ENCODE measurements around the gene RAB31. TPM values are rescaled to one million over a fixed set of nuclear protein-coding genes. Genes with fewer than 3 reads are reported as not detected.

Gene RAB31
- total and polyA plus RNA-seq, 2 experiments from 2014 or later: 26.0 to 81.8 TPM

GRCh38 chr18:9742524-9743131, 34.5 kb downstream of the RAB31 start:
- Histone ChIP-seq H3K9me2 (replicated peaks; ENCODE audit: insufficient read depth) (no peaks in the 10 kb centered on the region), H3K27me3 (no peaks in the 10 kb centered on the region), H3K9me3 (ENCODE audit: low read depth) (no peaks in the 10 kb centered on the region), H3K79me2 (peaks cover 2% of the 10 kb centered on the region), H3K4me3 (no peak overlapping the region), H3K4me2 (peak overlapping the region; percentile 61), H3K4me1 (ENCODE audit: insufficient read depth) (peaks cover 22% of the 10 kb centered on the region), H4K20me1 (ENCODE audit: insufficient read depth, poor library complexity, severe bottlenecking) (no peaks in the 10 kb centered on the region), H3K36me3 (replicated peaks; ENCODE audit: insufficient read depth, low read depth) (no peaks in the 10 kb centered on the region), H2AFZ (no peak overlapping the region), H3K27ac (peak overlapping the region; percentile 62)
- no peak for DNase-seq (ENCODE audit: low spot score)
- TF ChIP-seq CTCF (IDR thresholded peaks at IDR 0.05; ENCODE audit: poor library complexity): no peak
- no peak for TF ChIP-seq EZH2 (IDR thresholded peaks at IDR 0.05; ENCODE audit: borderline replicate concordance)
- TF ChIP-seq EZH2phosphoT487 (IDR thresholded peaks at IDR 0.05; ENCODE audit: low read depth, severe bottlenecking, unreplicated experiment): no peak
- 49% methylated on average over 8 of the region's 8 CpGs for WGBS (ENCODE audit: low lambda C conversion rate, missing lambda C conversion rate)

DNA sequence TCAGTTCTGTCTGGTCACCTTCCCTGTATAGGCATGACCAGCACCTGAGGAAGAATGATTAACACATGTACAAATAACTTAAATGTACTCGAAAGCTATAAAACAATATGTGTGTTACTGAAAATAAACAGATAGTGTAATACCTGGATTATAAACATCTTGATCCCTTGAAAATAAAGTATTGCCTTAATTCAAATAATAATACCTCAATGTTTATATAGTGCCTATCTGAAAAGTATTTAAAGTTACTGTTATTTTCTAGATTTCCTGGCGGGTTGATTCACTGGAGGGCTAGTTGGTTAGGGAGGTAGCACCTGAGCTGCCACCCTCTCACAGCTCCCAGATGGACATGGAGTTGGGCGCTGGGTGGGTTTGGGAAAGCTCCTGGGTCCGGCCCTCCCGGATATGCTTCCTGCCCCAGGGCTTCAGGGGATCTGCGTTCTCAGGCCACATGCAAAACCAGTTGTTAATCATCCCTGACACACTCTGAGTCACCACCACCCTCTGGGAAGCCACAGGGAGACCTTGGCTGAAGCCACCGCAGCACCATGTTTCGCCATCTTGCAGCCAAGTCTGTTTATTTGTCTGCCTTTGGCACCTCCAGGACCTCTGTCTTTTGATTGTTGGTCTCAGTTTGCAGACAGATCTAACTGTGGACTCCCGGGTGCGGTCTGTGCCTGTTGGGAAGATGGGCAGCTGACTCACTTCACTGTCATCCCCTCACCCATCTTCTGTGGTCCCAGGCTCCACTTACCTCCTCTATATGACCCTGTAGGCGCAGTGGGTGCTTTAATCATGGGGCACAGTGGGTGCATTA, 35.3 kb downstream of the RAB31 start:
- no peaks in the 10 kb centered on the region for H4K20me1 ChIP-seq (ENCODE audit: insufficient read depth, poor library complexity, severe bottlenecking)
- no peaks in the 10 kb centered on the region for H3K9me2 ChIP-seq (replicated peaks; ENCODE audit: insufficient read depth)
- TF ChIP-seq EZH2phosphoT487 (IDR thresholded peaks at IDR 0.05; ENCODE audit: low read depth, severe bottlenecking, unreplicated experiment) (no peak), EZH2 (IDR thresholded peaks at IDR 0.05; ENCODE audit: borderline replicate concordance) (no peak), CTCF (IDR thresholded peaks at IDR 0.05; ENCODE audit: poor library complexity) (no peak)
- 67% methylated on average over 11 of the region's 11 CpGs for WGBS (ENCODE audit: low lambda C conversion rate, missing lambda C conversion rate)
- H3K36me3 ChIP-seq (replicated peaks; ENCODE audit: insufficient read depth, low read depth): no peaks in the 10 kb centered on the region
- H3K4me2 ChIP-seq: peak overlapping the region; percentile 61
- H2AFZ ChIP-seq: no peak overlapping the region
- no peaks in the 10 kb centered on the region for H3K27me3 ChIP-seq
- peak; percentile 49 for DNase-seq (ENCODE audit: low spot score)
- no peak overlapping the region for H3K4me3 ChIP-seq
- peaks cover 16% of the 10 kb centered on the region for H3K4me1 ChIP-seq (ENCODE audit: insufficient read depth)
- no peaks in the 10 kb centered on the region for H3K9me3 ChIP-seq (ENCODE audit: low read depth)
- peaks cover 2% of the 10 kb centered on the region for H3K79me2 ChIP-seq
- peak overlapping the region; percentile 62 for H3K27ac ChIP-seq

GRCh38 chr18:9746958-9747357, 38.9 kb downstream of the RAB31 start:
- DNase-seq (ENCODE audit: low spot score): no peak
- Histone ChIP-seq H3K4me2 (no peak overlapping the region), H3K4me1 (ENCODE audit: insufficient read depth) (peaks cover 14% of the 10 kb centered on the region), H4K20me1 (ENCODE audit: insufficient read depth, poor library complexity, severe bottlenecking) (no peaks in the 10 kb centered on the region), H3K9me3 (ENCODE audit: low read depth) (no peaks in the 10 kb centered on the region), H3K9me2 (replicated peaks; ENCODE audit: insufficient read depth) (no peaks in the 10 kb centered on the region), H2AFZ (no peak overlapping the region), H3K27me3 (no peaks in the 10 kb centered on the region), H3K4me3 (no peak overlapping the region), H3K79me2 (peaks cover 2% of the 10 kb centered on the region), H3K27ac (no peak overlapping the region), H3K36me3 (replicated peaks; ENCODE audit: insufficient read depth, low read depth) (no peaks in the 10 kb centered on the region)
- 88% methylated on average over 1 of the region's 1 CpG for WGBS (ENCODE audit: low lambda C conversion rate, missing lambda C conversion rate)
- TF ChIP-seq EZH2 (IDR thresholded peaks at IDR 0.05; ENCODE audit: borderline replicate concordance) (no peak), CTCF (IDR thresholded peaks at IDR 0.05; ENCODE audit: poor library complexity) (no peak), EZH2phosphoT487 (IDR thresholded peaks at IDR 0.05; ENCODE audit: low read depth, severe bottlenecking, unreplicated experiment) (no peak)
